Left lung (tissue), 10 donors: ENCODE data around the gene UNC5A. TPM values are rescaled to one million over a fixed set of nuclear protein-coding genes. Genes with fewer than 3 reads are reported as not detected.

Source experiments
- ATAC-seq: fragments of 200-7000 bp; cut with Tn5 transposase; one replicate; pipeline ENCODE4 v1.9.1; 2020; ENCODE audit warnings: moderate library complexity
- DNase-seq, 4 donors: peaks; one replicate each; pipeline ENCODE4 v3.0.0-alpha.2; 2013 to 2020
- H3K27ac ChIP-seq, 2 donors: fragments of 200-600 bp; sonication (generic) in 1 of 2; one replicate each; pipeline versions ENCODE4 v1.5.0 to v1.8.0; 2020 to 2021
- H3K27me3 ChIP-seq, 2 donors: fragments of 200-600 bp; sonication (generic) in 1 of 2; one replicate each; pipeline versions ENCODE4 v1.5.0 to v1.8.0; 2020 to 2021
- H3K36me3 ChIP-seq, 2 donors: fragments of 200-600 bp; sonication (generic) in 1 of 2; one replicate each; pipeline versions ENCODE4 v1.5.0 to v1.8.0; 2020 to 2021
- H3K4me1 ChIP-seq, 2 donors: fragments of 200-600 bp; one replicate each; pipeline ENCODE4 v1.8.0; 2021
- H3K4me3 ChIP-seq, 2 donors: fragments of 200-600 bp; sonication (generic) in 1 of 2; one replicate each; pipeline versions ENCODE4 v1.5.0 to v1.8.0; 2020 to 2021; ENCODE audit warnings: mild to moderate bottlenecking in 1 of 2
- H3K9me3 ChIP-seq, 2 donors: fragments of 200-600 bp; sonication (generic) in 1 of 2; one replicate each; pipeline versions ENCODE4 v1.5.0 to v1.8.0; 2020 to 2021
- intact Hi-C, 2 donors: fragments of 100-400 bp; cut with DNase I; formaldehyde crosslinking; loops; one replicate each; pipeline versions ENCODE4 v1.11.2 to v1.14.2; 2022
- polyA plus RNA-seq, 6 donors: library from polyadenylated mRNA; unstranded; fragments of 120-200 nt; gene quantifications; one replicate each; pipeline ENCODE4 v1.2.1, GENCODE V29; 2013; ENCODE audit not compliant: insufficient read length in 6 of 6
- total RNA-seq, 2 donors: library from RNA; stranded (reverse); fragmentation: NEBNext Ultra II Directional; extraction: Animal tissue kit (Norgen Biotek cat#: 25700); gene quantifications; one replicate each; pipeline ENCODE4 v1.2.1, GENCODE V29; 2021
- TF ChIP-seq, protein P1 (sequence below), 2 donors: fragments of 200-600 bp; sonication (generic) in 1 of 2; IDR thresholded peaks; one replicate each; pipeline versions ENCODE4 v1.5.0 to v1.8.0; 2021; ENCODE audit warnings: antibody characterized with exemption in 2 of 2
- donor health status: DM: no; HTN: yes; CAD: no.
- donor health status: DM: no; HTN: no; CAD: no.

UNC5A gene
- total and polyA plus RNA-seq, 8 donors, result 0.24 to 1.6 (median 1.0) TPM; not detected in 1

DNA sequence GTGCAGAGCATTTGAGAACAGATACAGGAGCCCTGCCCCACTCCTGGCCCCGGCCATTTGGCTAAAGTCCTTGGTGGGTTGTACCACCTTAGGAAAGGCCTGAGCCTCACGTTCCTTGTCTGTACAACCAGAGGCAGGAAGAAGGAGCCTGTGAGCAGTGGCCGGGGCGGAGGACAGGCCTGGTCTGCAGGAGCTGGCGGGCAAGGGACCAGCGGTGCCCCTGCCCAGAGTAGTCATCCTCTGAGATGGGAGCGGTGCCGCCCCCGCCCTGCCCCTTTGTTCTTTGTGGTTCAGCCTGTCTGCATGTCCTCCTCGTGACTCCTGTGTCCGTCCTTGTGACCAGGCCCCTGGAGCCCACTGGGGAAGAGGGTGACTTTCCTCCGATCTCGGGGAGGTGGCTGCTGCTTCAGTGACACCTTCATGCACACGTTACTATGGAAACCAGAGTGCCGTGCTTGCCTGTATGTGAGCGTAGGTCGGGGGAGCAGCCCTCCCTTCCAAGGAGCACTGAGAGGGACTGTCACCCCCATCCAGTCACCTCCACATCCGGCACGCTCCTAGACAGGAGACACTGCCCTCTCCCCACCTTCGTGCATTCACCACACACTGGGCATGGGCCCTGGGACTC lies 42.9 kb downstream of the UNC5A start:
- TF ChIP-seq, protein P1, sequence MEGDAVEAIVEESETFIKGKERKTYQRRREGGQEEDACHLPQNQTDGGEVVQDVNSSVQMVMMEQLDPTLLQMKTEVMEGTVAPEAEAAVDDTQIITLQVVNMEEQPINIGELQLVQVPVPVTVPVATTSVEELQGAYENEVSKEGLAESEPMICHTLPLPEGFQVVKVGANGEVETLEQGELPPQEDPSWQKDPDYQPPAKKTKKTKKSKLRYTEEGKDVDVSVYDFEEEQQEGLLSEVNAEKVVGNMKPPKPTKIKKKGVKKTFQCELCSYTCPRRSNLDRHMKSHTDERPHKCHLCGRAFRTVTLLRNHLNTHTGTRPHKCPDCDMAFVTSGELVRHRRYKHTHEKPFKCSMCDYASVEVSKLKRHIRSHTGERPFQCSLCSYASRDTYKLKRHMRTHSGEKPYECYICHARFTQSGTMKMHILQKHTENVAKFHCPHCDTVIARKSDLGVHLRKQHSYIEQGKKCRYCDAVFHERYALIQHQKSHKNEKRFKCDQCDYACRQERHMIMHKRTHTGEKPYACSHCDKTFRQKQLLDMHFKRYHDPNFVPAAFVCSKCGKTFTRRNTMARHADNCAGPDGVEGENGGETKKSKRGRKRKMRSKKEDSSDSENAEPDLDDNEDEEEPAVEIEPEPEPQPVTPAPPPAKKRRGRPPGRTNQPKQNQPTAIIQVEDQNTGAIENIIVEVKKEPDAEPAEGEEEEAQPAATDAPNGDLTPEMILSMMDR (IDR thresholded peaks at IDR 0.05), result no peak
- Histone ChIP-seq H3K4me1 (no peaks in the 10 kb centered on the region), H3K36me3 (no peaks in the 10 kb centered on the region), H3K4me3 (no peak overlapping the region), H3K27ac (no peak overlapping the region), H3K27me3 (peaks cover 0 to 90% of the 10 kb centered on the region in 2 donors), H3K9me3 (no peaks in the 10 kb centered on the region)
- intact Hi-C loops, result no loop called here
- ATAC-seq (no peak), DNase-seq (peak in 1 of 4 donors; percentile 63)

DNA sequence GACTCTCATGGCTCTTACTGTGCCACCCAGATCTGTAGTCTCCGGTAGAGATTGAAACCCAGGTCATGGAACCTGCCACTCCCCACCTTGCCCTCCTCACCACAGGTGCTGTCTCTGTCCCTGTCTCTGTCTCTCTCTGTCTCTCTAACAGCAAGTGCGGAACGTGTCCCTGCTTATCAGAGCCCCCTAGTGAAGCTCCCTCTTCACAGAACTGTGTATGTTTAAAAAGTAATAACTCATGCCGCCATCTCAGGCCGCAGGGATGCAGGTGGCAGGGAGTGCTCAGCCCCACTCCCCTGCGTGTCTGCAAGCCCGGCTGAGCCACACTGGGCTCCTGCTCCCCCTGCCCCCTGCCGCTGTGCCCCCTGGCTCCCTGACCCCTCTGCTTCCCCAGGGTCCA lies 43.8 kb downstream of the UNC5A start:
- DNase-seq, result peak in 1 of 4 donors; percentile 37
- Histone ChIP-seq H3K4me1 (no peaks in the 10 kb centered on the region), H3K27me3 (peaks cover 0 to 82% of the 10 kb centered on the region in 2 donors)

DNA sequence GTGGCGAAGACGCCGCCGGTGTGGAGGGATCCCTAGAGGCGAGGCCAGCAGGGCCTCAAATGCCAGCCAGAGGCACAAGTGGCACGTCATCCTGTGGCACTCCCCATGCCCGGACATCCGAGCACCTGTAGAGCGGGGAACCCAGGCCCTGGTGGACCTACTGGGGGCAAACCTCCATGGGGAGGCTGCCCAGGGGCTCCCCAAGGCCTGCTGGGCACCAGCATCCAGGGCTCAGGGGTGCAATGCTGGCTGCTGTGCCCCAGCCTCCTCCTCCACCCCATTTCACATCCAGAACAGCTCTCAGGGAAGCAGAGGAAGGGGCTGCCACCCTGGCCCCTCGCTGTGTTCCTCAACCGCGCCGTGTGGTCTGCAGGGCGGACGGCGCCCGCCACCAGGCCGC lies 45.2 kb downstream of the UNC5A start:
- Histone ChIP-seq H3K27me3 (peaks cover 0 to 78% of the 10 kb centered on the region in 2 donors), H3K36me3 (no peaks in the 10 kb centered on the region), H3K4me3 (no peak overlapping the region), H3K27ac (no peak overlapping the region), H3K9me3 (no peaks in the 10 kb centered on the region), H3K4me1 (no peaks in the 10 kb centered on the region)
- intact Hi-C loops, result no loop called here
- TF ChIP-seq, protein P1 (IDR thresholded peaks at IDR 0.05), result no peak
- DNase-seq (no peak), ATAC-seq (no peak)

More for the DNA sequence above, 43.8 kb downstream of the UNC5A start:
- TF ChIP-seq, protein P1 (IDR thresholded peaks at IDR 0.05), result no peak
- no peak for ATAC-seq
- Histone ChIP-seq H3K4me3 (no peak overlapping the region), H3K9me3 (no peaks in the 10 kb centered on the region), H3K27ac (no peak overlapping the region), H3K36me3 (no peaks in the 10 kb centered on the region)
- intact Hi-C loops, result no loop called here

DNA sequence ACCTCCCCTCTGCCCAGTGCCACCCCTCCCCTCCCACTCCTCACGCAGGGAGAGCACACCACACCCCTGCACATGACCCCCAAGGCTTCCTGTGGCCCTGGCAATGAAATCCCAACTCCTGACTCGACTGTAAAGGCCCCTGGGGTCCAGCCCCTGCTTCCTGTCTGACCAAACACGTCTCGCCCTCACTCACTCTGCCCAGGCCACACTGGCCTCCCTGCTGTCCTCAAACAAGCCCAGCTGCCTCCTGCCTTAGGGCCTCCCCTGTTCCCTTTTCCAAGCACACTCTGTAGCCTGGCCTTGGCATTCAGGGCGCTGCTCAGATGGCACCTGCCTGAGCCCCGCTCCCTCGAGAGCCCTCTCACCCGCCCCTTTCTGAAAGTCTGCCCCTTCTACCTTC lies 46.4 kb downstream of the UNC5A start:
- no peak for ATAC-seq
- intact Hi-C loops, result no loop called here
- Histone ChIP-seq H3K9me3 (no peaks in the 10 kb centered on the region), H3K27ac (no peak overlapping the region), H3K4me3 (no peak overlapping the region), H3K27me3 (peaks cover 0 to 78% of the 10 kb centered on the region in 2 donors), H3K36me3 (no peaks in the 10 kb centered on the region), H3K4me1 (no peaks in the 10 kb centered on the region)
- peak in 1 of 4 donors; percentile 53 for DNase-seq
- TF ChIP-seq, protein P1 (IDR thresholded peaks at IDR 0.05), result no peak

DNA sequence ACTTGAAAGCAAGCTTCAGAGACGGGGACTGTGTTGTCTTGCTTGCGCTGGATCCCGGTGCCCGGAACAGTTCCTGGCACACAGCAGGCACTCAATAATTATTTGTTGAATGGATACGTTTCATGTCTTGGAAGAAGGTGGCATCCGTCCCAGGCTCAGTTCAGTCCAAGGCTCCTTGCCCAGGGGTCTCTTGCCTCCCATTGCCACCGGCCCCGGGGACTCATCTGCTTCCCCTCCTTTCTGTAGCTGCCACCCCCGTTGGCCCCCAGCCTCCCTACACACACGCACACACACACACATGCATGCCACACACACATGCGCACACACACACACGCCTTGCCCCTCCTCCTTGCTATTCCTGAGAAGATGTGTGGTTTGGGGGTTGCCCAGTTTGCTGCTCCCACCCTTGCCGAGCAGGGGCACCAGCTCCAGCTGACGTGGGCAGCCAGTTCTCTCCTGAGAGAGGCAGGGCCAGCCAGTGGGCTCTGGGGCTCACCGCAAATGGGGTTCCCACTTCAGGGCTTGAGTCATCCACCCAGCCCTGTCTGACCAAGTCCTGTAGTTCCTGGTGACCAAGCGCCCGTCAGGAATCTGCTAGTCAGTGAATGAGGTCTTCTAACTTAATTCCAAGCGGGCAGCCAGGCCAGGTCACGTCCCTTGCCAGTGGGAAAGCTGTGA lies 47.0 kb downstream of the UNC5A start:
- Histone ChIP-seq H3K4me3 (no peak overlapping the region), H3K27ac (no peak overlapping the region), H3K9me3 (no peaks in the 10 kb centered on the region), H3K4me1 (no peaks in the 10 kb centered on the region), H3K27me3 (peaks cover 0 to 82% of the 10 kb centered on the region in 2 donors), H3K36me3 (no peaks in the 10 kb centered on the region)
- no peak for ATAC-seq
- DNase-seq, result peak in 1 of 4 donors; percentile 61
- TF ChIP-seq, protein P1 (IDR thresholded peaks at IDR 0.05), result no peak
- intact Hi-C loops, result no loop called here
